HL-60/S4 treated with retinoic acid at 250 ng/mL for 4 days and 3 days (cell line): Measurements from ENCODE around the gene DEAF1.
"Not testable (repeated sequence)": the region's sequence is repeated elsewhere in the genome, so short reads cannot be mapped to it uniquely, and the experiment has no call there.

ENCODE experiments used
- in situ Hi-C: fragments of 300-500 bp; cut with MboI; formaldehyde crosslinking; loops from 2 replicates; pipeline ENCODE4 v1.7.0; 2022; ENCODE audit warnings: low sequenced_read_pairs

Gene DEAF1

DNA sequence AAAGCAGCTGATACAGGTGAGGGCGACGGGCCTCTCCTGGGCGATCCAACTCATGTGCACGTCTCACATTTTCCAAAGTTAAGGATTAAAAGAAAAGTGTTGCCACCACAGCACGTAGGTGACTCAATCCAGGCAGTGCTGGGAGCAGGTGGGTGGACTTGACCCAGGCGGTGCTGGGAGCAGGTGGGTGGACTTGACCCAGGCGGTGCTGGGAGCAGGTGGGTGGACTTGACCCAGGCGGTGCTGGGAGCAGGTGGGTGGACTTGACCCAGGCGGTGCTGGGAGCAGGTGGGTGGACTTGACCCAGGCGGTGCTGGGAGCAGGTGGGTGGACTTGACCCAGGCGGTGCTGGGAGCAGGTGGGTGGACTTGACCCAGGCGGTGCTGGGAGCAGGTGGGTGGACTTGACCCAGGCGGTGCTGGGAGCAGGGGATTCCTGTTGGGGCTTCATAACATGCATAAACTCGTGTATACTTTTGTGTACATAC, 47.3 kb downstream of the DEAF1 start:
- in situ Hi-C loops = not testable (repeated sequence)

DNA sequence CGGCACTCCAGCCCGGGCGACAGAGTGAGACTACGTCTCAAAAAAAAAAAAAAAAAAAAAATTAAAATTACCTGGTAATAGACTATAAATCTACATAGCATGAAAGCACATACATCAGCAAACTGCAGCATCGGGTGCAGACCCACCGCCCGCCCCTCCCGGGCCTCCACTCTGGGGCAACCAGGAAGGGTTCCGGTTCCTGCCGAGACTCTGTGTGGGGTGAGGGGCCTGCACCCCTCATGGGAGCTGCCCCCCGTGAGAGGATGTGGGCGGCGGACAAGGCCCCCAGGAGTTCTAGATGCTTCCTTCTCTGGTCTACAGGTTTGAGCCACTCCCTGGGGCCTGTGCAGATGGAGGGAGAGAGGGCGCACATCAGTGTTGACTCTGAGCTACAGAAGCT, 48.8 kb downstream of the DEAF1 start:
- in situ Hi-C loops = no loop called here

DNA sequence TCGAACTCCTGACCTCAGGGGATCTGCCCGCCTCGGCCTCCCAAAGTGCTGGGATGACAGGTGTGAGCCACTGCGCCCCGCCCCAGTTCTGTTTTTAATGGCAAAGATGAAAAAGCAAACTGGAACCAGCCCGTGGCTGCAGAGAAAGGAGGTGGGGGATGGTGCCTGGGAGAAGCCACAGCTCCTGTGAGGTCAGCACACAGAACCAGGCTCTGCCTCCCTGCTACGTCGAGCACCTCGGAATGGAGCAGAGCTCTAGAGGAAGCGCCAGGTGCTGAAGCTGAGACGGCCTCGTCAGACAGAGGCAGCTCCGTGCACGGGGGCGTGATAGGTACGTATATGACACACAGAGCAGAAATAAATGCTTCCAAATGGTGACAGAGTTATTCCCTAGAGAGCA, 49.5 kb downstream of the DEAF1 start:
- in situ Hi-C loops = no loop called here

DNA sequence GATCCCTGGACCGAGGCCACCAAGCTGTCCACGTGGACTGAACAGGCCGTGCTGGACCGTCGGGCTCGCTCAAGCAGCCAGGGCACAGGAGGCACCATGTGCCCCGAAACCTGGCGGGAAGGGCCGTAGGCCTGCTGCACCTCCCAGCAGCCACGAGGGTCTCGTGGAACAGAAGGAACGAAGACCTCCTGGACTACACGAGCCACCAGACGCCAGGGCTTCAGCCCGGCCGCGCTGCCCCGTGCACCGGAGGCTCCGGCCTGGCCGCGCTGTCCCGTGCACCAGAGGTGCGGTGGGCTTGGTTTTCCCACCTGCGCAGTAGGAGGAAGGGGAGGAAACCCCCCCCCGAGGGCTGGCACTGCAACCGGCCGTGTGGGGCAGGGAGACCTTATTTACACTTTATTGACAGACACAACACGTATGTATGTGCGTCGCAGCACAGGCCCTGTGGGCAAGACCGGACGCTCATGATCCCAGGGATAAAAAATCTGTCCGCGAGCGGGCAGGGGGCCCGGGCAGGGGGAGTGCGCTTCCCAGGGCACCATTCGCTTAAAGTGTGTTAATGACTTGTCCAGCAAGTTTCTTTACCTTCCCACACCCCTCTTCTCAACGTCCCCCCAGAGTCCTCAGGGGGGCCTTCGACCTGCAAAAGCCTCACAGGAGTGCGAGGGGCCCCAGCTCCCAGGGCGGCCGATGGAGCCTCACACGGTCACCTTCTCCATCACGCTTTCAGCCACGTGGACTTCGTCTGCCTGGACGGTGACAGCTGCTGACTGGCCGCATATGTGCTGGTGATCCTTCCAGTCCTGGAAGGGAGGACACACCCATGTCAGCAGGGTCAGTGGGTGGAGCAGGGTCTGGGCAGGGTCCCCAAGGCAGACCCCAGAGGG, 50.9 kb downstream of the DEAF1 start:
- in situ Hi-C loops = no loop called here

DNA sequence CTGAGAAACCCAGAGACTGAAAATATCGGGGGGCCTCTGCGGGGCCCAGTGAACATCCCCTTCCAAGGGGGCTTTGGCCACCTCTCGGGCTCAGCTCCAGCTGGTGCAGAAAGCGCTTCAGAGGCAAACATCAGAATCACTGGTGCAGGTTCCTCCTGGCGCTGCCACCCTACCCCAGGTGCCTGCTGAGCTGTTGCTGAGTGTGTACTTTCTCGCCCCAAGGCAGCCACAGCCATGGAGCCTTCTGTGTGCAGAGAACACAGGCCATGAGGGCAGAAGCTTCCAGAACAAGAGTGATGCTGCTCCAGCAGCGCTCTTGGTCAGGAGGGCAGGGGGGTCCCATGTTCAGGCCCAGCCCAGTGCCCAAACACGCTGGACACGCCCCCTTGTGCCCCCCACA, 51.7 kb downstream of the DEAF1 start:
- in situ Hi-C loops = no loop called here

DNA sequence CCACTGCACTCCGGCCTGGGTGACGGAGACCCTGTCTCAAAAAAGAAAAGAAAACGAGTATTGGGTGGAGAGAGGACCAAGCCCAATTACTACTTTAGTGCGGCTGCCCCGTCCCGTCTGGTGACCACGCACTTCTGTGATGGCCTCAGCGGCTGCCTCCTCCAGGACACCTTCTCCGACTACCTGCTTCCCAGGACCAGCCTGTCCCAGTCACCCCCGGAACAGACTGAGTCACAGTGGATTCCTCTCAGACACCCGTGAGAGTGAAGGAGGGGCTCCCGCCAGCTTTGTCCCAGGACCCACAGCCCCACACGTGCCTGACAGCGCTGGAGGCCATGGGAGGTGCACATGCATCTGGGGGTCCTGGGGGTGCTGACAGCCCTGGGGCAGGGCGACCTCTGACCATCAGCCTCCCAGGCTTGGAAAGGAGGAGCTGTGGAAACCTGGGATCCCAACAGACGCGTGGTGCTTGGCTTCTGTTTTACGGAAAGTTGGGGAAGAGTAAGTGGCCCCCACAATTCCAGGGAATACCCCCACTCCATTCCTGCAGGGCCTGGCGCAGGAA, 53.1 kb downstream of the DEAF1 start:
- in situ Hi-C loops = no loop called here

DNA sequence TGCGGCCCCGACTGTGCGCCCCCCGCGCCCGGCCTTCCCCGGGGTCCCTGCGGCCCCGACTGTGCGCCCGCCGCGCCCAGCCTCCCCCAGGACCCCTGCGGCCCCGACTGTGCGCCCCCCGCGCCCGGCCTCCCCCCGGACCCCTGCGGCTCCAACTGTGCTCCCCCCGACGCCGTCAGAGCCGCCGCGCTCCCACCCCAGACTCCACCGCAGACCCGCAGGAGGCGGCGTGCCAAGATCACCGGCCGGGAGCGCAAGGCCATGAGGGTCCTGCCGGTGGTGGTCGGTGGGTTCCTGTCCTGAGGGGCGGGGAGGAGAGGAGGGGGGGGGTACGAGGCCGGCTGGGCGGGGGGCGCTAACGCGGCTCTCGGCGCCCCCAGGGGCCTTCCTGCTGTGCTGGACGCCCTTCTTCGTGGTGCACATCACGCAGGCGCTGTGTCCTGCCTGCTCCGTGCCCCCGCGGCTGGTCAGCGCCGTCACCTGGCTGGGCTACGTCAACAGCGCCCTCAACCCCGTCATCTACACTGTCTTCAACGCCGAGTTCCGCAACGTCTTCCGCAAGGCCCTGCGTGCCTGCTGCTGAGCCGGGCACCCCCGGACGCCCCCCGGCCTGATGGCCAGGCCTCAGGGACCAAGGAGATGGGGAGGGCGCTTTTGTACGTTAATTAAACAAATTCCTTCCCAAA, 54.9 kb downstream of the DEAF1 start:
- in situ Hi-C loops = no loop called here

DNA sequence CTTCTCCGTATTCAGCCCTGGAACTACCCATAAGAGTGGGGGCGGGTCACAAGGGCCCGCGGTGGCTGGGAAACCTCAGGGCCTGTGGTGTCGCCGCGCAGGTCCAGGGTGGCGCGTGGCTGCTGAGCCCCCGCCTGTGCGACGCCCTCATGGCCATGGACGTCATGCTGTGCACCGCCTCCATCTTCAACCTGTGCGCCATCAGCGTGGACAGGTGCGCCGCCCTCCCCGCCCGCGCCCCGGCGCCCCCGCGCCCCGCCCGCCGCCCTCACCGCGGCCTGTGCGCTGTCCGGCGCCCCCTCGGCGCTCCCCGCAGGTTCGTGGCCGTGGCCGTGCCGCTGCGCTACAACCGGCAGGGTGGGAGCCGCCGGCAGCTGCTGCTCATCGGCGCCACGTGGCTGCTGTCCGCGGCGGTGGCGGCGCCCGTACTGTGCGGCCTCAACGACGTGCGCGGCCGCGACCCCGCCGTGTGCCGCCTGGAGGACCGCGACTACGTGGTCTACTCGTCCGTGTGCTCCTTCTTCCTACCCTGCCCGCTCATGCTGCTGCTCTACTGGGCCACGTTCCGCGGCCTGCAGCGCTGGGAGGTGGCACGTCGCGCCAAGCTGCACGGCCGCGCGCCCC, 55.6 kb downstream of the DEAF1 start:
- in situ Hi-C loops = no loop called here

DNA sequence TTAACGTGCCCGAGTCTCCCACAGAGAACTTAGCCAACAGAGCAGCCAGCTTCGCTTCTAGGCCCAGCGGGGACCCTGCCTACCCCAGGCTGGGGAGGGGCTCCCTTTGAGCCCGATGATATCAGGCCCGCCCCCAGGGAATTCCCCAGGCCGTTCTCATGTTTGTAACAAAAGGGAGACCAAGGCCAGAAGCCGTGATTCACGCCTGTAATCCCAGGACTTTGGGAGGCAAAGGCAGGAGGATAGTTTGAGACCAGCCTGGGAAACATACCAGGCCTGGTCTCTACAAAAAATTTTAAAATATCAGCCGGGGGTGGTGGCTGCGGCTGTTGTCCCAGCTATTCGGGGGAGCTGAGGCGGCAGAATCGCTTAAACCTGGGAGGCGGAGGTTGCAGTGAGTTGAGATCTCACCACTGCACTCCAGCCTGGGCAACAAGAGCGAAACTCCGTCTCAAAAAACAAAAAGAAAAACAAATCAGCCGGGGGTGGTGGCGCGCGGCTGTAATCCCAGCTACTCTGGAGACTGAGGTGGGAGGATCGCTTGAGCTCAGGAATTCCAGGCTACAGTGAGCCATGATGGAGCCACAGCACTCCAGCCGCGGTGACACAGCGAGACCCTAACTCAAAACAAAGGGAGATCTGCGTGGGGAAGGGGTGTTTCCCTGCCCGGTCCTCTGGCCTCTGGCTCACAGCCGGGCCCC, 56.2 kb downstream of the DEAF1 start:
- in situ Hi-C loops = no loop called here

DNA sequence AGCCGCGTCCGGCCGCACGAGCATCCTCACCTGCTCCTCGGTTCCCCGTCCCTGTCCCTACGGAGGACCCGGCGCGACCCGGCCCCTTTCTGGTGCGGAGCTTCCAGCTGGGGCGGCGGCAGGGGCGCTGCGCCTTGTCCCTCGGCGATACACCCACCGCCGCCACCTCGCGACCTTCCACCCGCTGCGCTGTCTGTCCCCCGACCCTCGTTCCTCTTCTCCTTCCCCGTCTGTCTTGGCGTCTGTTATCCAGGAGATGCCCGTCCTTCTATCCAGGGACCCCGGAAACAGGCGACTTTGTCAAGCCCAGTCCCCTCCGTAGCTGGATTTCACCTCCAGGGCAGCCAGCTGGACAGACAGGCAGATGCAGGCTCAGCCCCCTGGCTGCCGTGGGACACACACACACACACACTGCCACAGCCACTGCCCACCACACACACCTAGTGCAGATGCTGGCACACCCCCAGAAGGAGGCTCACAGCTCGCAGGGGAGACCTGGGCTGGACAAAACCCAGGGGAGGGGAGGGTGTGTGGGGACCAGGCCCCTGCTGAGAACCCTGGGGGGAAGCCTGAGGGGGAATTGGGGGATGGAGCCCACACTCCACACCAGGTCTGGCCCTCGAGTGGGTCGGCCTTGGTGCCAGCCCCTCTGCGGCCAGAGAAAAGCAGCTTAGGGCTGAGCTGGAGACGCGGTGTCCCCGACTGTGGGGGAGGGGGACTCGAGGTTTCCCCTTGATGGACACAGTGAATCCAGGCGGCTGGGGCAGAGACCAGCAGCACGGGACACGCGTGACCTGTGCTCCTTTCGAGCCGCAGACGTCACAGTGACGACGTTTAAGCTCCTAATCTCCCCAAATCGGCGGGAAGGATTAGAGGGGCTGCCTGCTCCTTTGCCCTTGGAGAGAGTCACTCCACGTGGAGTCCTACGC, 57.2 kb downstream of the DEAF1 start:
- in situ Hi-C loops = no loop called here

DNA sequence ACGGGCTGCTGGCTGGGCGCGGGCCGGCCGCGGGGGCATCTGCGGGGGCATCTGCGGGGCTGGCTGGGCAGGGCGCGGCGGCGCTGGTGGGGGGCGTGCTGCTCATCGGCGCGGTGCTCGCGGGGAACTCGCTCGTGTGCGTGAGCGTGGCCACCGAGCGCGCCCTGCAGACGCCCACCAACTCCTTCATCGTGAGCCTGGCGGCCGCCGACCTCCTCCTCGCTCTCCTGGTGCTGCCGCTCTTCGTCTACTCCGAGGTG, 57.8 kb downstream of the DEAF1 start:
- in situ Hi-C loops = no loop called here

DNA sequence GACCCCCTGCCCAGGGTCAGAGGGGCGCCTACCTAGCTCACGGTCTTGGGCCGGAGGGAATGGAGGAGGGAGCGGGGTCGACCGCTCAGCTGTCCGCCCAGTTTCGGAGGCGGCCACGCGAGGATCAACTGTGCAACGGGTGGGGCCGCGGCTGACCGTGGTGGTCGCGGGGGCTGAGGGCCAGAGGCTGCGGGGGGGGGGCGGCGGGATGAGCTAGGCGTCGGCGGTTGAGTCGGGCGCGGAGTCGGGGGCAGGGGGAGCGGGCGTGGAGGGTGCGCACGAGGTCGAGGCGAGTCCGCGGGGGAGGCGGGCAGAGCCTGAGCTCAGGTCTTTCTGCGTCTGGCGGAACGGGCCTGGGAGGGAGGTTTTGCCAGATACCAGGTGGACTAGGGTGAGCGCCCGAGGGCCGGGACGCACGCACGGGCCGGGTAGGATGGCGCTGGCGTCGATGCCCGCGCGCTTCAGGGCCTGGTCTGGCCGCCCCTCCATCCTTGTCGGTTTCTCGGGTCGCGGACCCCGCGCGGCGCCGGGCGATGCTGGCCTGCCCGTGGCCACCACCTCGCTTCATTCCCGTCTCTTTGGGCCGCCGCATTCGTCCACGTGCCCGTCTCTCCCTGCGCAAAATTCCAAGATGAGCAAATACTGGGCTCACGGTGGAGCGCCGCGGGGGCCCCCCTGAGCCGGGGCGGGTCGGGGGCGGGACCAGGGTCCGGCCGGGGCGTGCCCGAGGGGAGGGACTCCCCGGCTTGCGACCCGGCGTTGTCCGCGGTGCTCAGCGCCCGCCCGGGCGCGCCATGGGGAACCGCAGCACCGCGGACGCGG, 58.3 kb downstream of the DEAF1 start, which contains the start of gene DRD4:
TSS of gene DRD4 (plus strand) at position 759 of the 822 bp plus-strand sequence. CDS start at position 795, 36 bp downstream.
- in situ Hi-C loops = no loop called here

DNA sequence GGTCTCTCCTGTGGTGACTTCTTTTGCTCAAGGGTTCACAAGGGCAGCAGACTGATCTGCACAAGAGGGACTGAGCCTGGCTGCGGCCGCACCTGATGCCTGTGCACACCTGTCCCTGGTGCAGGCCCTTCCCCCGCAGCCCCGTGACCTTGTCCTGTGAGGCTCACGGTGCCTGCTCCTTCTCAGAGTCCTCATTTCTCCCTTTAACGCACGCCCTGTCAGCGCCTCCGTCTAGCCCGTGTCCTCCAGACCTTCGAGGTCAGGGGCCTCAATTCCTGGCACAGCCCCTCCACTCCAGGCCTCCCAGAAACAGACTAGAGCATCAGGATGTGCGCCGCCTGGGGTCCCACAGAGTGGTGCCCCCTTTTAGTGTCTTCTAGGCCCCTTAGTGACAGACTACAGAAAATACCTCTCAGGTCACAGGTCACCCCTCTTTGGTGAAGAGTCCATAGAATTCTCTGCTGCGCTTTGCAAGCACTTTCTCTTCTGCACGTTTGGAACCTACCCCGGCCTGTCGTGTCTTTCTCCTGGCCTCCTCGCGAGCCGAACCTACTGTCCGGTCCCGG, 59.0 kb downstream of the DEAF1 start:
- in situ Hi-C loops = no loop called here

DNA sequence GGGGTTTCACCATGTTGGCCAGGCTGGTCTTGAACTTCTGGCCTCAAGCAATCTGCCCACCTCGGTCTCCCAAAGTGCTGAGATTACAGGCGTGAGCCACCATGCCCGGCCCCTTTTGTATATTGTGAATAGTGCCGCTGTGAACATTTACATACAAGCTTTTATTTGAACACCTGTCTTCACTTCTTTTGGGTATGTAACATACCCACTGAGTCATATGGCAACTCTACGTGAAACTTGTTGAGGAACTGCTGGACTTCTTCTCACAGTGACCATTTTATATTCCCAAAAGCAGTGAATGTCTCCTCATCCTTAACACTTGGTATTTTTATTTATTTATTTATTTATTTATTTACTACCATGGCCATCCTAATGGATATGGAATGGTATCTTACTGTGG, 64.2 kb downstream of the DEAF1 start:
- in situ Hi-C loops = no loop called here

DNA sequence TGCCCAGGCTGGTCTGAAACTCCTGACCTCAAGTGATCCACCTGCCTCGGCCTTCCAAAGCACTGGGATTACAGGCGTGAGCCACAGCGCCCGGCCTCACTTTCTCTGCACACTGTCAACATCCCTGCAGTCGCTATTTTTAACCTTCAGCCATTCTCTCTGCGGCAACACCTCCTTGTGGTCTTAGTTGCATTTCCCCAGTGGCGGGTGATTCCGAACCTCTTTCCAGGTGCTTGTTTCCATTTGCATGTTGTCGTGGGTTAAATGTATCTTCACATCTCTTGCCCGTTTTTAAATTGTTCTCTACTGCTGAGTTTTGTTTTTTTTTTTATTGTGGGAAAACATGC, 65.8 kb downstream of the DEAF1 start:
- in situ Hi-C loops = no loop called here

DNA sequence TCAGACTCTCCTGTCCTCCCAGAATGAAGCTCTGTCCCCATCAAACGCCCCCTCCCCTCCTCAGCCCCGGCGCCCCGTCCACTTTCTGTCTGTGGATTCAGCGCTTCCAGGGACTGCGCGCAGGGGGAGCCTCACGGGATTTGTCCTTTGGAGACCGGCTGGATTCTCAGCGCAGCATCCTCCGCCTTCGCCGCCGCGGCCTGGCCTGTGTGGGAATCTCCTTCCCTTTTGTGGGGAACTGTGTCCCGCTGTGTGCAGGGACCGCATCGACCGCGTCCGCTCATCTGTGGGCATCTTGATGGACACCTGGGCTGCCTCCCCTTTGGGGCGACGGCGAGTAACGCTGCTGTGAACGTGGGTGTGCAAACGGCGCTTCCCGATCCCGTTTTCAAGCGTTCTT, 67.0 kb downstream of the DEAF1 start:
- in situ Hi-C loops = no loop called here

DNA sequence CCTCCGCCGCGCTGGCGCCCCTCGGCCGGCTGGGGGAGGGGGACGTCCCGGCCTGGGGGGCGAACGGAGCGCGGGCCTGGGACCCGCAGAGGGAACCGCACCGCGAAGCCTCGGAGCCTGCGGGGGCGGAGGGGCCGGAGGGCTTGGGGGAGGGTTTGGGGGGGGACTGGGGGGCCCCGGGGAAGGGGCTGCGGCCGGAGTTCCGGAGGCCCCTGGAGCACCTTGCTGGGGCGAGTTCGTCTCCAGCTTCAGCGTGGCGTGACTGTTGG, 67.8 kb downstream of the DEAF1 start:
- in situ Hi-C loops = no loop called here

DNA sequence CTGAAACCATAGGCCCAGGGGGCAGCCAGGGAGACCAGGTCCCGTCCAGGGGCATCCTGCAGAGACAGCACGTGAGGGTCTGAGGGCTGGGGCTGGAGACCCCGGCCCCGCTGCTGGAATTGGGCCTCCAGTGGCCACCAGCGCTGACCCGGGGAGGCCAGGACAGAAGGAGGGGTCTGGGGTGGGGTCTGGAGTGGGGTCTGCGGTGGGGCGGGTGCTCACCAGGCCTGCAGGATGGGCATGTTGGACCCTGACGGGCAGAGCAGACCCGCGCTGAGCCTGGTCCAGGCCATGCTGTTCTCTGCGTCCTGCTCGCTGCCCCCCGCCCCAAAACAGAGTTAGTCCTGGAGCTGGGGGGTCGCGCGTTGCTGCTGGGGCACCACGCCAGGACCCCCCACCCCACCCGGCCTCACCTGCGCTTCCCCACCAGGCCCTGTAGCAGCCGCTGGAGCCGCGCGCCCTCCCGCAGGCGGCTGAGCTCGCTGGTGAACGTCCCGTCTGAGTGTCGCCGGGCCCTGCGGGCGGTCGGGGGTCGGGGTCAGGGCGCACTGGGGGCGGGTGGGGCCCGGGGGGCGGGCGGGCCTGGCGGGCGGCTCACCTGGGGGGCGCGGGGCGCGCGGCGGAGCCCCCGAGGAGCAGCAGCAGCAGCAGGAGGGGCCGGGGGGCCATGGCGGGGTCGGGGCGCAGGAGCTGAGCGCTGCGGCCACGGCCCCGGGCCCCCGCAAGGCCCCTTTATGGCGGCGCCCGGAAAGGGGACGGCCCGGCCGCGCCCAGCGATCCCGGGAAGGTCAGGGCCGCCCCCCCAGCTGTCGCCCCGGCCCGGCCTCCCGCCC, 68.3 kb downstream of the DEAF1 start, which contains the start of gene SCT:
TSS of gene SCT (minus strand) at position 707 of the 833 bp plus-strand sequence. CDS start at position 669, 38 bp downstream.
- in situ Hi-C loops = no loop called here
